Measurements from ENCODE around the gene ABCB6.

Gene ABCB6

GRCh38 chr2:219250049-219250781 is 31.5 kb upstream of the ABCB6 start:
- Histone ChIP-seq H3K4me1 (ENCODE audit: control insufficient read depth, insufficient read depth, low read length) (peaks cover 10% of the 10 kb centered on the region), H3K36me3 (ENCODE audit: control insufficient read depth in 2 of 2, insufficient read depth in 1 of 2, low read length in 2 of 2) (peaks cover 0 to 34% of the 10 kb centered on the region in 2 experiments; a peak in 1 of 3 replicates), H3K4me3 (ENCODE audit: low read depth, low read length) (no peak overlapping the region), H3K9me3 (ENCODE audit: control insufficient read depth, insufficient read depth, low read depth, low read length) (no peaks in the 10 kb centered on the region), H3K27ac (ENCODE audit: extremely low read depth, low read depth, low read length) (no peak overlapping the region)
- TF ChIP-seq GLI4 (tag by site-specific recombination; IDR thresholded peaks at IDR 0.05) (no peak), ZBTB11 (tag by site-specific recombination; conservative IDR thresholded peaks at IDR 0.05; ENCODE audit: low read depth) (no peak), ZNF513 (tag by site-specific recombination; IDR thresholded peaks at IDR 0.05) (no peak), ZBTB21 (tag by site-specific recombination; IDR thresholded peaks at IDR 0.05) (no peak), ZBTB8A (tag by site-specific recombination; IDR thresholded peaks at IDR 0.05) (no peak), ZNF664 (tag by site-specific recombination; IDR thresholded peaks at IDR 0.05) (no peak), ZNF37A (tag by site-specific recombination; IDR thresholded peaks at IDR 0.05) (no peak), ZNF629 (tag by site-specific recombination; IDR thresholded peaks at IDR 0.05) (no peak), PRDM1 (tag by site-specific recombination; IDR thresholded peaks at IDR 0.05) (no peak), IKZF3 (tag by site-specific recombination; IDR thresholded peaks at IDR 0.05) (no peak), ZNF133 (tag by site-specific recombination; IDR thresholded peaks at IDR 0.05) (no peak), ZNF280C (tag by site-specific recombination; IDR thresholded peaks at IDR 0.05) (no peak)
- TF ChIP-seq, protein P1, sequence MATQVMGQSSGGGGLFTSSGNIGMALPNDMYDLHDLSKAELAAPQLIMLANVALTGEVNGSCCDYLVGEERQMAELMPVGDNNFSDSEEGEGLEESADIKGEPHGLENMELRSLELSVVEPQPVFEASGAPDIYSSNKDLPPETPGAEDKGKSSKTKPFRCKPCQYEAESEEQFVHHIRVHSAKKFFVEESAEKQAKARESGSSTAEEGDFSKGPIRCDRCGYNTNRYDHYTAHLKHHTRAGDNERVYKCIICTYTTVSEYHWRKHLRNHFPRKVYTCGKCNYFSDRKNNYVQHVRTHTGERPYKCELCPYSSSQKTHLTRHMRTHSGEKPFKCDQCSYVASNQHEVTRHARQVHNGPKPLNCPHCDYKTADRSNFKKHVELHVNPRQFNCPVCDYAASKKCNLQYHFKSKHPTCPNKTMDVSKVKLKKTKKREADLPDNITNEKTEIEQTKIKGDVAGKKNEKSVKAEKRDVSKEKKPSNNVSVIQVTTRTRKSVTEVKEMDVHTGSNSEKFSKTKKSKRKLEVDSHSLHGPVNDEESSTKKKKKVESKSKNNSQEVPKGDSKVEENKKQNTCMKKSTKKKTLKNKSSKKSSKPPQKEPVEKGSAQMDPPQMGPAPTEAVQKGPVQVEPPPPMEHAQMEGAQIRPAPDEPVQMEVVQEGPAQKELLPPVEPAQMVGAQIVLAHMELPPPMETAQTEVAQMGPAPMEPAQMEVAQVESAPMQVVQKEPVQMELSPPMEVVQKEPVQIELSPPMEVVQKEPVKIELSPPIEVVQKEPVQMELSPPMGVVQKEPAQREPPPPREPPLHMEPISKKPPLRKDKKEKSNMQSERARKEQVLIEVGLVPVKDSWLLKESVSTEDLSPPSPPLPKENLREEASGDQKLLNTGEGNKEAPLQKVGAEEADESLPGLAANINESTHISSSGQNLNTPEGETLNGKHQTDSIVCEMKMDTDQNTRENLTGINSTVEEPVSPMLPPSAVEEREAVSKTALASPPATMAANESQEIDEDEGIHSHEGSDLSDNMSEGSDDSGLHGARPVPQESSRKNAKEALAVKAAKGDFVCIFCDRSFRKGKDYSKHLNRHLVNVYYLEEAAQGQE (tag by site-specific recombination; IDR thresholded peaks at IDR 0.05), result no peak
- TF ChIP-seq, protein P2, sequence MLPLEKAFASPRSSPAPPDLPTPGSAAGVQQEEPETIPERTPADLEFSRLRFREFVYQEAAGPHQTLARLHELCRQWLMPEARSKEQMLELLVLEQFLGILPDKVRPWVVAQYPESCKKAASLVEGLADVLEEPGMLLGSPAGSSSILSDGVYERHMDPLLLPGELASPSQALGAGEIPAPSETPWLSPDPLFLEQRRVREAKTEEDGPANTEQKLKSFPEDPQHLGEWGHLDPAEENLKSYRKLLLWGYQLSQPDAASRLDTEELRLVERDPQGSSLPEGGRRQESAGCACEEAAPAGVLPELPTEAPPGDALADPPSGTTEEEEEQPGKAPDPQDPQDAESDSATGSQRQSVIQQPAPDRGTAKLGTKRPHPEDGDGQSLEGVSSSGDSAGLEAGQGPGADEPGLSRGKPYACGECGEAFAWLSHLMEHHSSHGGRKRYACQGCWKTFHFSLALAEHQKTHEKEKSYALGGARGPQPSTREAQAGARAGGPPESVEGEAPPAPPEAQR (tag by site-specific recombination; IDR thresholded peaks at IDR 0.05), result no peak
- ChIA-PET POLR2A (interaction anchor here (0.8 to 3.3 kb wide), 11 partner anchors 8 to 74 kb away, joined by 3 to 17 read pairs (median 4); partner anchors contain the start of genes ANKZF1, ATG9A, CNPPD1 and DNAJB2), CTCF (interaction anchor here (0.8 to 6.2 kb wide), 3 partner anchors 26 to 78 kb away, joined by 3 to 83 read pairs (median 39); partner anchors contain the start of gene DNAJB2)
